C1 segment of cervical spinal cord (tissue), 14 donors: ENCODE measurements around the gene EPS8.

Source experiments
- DNase-seq, 14 donors: peaks; one replicate each; lab custom pipeline; 2025; lab: John Stamatoyannopoulos, UW

The EPS8 gene

DNA sequence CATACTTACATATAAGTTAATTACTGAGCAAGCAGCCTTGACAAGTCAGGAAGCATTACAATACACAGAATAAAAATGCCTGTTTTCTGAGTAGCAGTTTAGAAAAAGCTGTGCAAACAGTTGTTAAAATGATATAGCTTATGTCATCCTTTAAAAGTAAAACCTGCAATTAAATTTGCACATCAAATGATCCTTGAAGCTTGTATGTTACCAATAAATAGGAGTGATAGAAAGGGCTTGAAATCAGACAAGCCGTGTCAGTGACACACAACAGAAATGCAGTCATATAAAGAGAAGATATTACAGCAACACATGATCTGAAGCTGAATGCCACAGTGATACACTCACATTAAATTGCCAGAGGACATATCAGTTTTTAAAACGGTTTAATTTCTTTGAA is 70.0 kb downstream of the EPS8 start:
- DNase-seq: no peak

DNA sequence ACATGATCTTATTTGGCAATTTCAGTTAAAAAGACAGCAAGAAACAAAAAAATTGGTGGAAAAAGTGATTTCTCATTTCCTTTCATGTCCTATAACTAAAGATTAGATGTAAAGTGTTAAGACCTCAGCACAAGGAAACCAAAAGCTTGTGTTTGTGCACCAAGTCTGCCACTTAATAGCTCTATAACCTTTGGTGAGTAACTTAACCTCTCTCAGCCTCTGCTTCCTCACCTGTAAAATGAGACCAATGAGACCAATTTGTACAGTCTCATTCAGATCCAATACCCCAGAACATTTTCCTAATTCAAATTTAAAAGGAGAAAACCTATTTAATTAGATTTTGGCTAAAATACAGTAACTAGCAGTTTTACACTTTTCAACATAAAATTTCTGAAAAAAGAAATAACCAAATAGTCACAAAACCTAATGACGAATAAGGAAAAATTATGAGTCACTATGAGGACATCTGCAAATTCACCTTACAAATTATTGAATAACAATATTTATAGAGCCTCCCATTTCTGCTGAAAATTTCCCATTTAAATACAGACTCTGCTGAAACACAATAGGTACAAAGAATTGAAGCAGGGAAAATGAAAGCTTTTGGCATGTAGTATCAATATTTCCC is 71.1 kb downstream of the EPS8 start:
- DNase-seq: no peak

DNA sequence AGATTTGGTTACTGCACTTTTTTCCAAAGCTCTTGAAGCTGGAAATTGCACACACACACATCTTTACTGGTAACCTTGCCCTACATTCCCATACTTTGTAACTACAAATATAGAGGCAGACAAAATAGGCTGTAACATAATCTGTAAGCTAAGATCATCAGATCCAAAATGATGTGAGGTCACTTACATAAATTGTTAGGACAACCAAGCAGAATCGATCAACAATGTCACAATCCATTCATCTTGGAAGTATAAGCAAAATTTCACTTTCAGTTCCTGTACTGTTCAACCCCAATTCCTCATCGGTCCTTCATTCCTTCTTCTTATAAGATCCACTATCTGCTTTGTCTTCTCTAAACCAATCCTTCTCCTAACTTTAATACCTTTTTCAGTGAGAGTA is 72.6 kb downstream of the EPS8 start:
- DNase-seq: no peak

DNA sequence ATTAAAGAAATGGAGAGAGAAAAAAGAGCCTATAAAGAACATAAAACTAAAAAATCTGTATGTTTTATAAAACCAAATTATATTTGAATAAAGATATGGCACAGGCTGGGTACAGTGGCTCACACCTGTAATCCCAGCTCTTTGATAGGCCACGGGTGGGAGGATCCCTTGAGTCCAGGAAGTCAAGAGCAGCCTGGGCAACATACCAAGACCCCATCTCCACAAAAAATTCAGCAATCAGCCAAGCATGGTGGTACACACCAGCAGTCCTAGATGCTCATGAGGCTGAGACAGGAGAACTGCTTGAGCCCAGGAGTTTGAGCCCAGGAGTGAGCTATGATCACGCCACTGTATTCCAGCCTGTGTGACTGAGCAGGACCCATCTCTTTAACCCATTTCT is 74.9 kb downstream of the EPS8 start:
- no peak for DNase-seq

DNA sequence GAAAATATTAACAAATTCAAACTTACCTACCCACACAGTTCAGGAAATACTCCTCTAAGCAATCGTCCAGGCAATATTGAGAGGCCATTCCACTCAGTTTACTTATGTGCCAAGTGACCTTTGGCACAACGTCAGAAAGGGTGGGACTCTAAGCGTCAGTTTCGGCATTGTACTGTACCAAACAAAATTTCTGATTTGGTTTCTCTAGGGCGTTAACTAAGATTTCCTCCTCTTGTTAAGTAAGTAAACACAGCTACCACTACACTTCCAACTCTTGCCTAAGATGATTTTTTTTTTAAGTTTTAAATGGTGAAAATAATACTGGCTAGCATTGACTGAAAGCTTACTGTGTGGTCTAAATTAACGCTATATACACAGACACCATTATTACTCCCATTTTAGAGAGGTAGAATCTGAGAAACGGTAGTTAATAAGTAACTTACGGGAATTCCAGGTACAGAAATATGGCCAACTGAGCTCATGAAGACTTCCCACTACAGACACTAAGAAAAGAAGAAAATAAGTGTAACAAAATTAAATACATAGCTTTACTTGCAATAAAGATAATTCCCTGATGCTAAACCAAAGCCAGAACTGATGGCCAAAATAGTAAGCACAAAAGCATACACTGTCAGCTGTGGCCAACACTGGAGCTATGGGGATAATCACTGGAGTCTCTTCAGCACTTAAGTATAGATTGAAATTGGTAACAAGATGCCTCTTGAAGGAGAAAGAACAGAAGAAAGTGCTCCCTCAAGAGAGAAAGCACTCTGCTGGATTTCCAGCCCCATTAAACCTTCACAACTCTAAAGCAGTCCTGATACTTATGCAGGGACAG is 76.1 kb downstream of the EPS8 start:
- DNase-seq: no peak

DNA sequence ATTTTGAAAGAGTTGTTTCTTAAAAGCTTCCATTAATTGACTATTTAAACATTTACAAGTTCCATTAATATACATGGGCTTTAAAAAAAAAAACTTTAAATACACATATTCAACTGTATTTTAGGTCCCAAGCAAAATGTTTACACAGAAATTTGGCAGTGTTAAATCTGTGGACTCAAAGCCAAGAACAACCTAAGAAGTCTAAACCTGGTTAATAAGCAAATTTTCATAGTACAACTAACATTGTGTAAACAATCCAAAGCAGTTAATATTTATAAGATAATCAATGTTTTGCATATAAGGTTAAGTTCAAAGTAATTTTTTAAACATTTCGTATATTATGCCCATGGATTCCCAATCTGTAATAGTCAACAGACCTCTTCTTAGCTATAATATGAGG is 77.0 kb downstream of the EPS8 start:
- no peak for DNase-seq

DNA sequence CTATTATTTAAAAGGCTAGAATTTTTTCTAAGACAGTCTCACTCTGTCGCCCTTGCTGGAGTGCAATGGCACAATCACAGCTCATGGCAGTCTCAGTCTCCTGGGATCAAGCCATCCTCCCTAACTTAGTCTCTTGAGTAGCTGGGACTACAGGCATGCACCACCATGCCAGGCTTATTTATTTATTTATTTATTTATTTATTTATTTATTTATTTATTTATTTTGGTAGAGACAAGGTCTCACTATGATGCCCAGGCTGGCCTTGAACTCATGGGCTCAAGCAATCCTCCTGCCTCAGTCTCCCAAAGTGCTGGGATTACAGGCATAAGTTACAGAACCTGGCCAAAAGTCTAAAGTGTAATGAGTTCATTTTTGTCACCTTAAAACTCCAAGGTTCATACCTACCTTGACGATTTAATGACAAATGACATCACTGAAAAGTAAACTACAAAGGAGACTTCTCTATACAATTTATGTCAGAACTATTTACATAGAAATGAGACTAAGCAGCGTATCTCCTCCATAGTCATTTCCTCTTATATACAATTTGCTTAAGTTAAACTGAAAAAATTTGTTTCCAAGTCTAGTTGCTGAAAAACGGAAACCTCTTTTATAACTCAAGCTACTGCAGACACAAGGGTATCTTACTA is 78.2 kb downstream of the EPS8 start:
- no peak for DNase-seq

DNA sequence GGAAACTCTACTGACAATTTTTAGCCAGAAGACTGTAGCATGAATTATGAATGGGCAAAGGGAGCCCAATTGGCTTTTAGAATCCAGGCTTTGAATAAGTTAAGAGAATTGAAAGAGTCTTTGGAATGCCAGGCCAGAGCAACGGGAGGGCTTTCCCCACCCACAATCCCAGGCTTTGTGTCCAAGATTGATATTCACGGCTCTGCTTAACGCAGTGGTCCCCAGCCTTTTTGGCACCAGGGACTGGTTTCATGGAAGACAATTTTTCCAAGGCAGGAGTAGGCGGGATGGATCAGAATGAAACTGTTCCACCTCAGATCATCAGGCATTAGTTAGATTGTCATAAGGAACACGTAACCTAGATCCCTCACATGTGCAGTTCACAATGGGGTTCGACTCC is 79.6 kb downstream of the EPS8 start:
- DNase-seq: no peak

DNA sequence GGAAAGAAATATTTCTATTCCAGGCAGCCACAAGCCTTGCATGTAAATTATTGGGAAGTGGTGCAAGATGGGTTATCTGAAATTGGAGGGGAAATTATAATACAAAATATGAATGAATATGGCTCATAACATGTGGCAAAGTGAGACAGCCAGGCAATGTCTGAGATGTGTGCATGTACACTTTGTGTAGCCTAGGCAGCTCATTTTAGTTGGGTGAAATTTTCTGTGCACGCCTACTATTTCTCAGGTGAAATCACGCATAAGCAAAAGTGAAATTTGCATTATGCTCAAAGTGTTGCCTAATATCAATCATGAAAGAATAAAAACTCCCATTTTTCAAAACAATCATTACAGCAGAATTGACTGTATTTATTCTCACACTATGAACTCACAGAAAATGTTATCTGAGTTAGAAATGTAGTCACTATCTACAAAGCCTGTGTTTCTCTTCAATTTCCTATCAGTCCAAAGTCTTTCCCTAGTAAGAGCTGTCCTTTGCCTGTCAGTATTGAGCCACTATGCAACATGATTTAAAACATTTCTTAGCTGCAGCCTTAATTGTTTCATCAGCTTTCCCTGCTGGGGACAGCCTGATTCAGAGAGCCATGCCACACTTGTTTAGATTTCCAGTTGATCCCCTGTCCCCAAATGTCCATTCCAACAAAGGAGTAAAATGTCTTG is 80.7 kb downstream of the EPS8 start:
- no peak for DNase-seq

DNA sequence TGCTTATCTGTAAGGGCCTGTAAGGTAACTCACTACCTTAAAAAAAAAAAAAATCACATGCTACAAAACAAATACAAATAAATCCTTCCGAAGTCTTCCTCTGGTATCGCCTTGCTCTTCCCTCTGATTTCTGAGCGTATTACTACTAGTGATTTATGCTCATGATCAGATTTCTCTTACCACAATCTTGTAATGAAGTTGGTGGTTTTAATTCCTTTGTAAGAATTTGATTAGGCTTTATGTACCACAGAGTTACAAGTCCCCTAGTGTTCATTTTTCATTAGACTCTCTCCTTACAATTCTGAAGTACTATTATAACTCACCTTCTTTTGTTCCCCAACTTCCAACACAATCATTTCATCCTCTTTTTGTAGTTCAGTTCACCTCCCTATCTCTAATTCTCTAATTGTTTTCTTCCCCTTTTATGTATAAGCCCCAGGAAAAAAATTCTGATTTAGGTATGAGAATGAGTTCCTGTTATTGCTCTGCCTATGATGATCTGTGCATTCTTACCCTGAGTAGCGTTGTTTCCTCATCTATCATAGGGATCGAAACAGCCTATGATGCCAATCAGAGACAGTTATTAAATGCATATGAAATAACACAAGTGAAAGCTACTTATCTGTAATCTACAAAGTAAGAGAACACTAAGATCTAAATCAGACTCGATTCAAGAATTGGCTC is 81.5 kb downstream of the EPS8 start:
- DNase-seq: no peak

DNA sequence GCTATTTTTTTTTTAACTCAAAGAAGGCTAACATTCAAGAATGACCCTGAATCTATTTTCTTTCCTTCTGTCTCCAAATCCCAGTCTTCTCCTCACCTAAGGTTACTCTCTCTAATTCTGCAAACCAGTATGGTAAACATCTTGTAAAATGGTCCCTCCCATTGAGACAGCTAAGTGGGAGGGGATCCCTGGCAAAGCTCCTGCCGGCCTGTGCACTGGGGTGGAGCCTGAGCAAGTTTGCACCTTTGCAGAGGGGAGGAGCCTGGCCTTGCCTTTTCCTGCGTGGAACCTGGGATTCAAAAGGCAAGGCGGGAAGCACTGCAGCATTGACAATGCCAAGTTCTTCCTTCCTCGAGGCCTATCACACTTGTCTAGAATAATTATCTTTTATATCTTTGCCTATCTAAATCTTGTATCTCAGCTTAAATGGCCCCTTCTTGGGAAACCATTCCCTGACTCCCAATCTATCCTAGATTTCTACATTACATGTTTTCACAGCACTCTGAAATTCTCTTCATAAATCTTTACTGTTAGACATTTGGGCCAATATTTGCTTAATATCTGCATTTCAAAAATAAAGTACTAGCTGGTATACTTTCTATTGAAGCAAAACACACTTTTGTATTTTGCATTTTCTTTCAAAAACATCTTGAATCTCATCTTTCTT is 83.0 kb downstream of the EPS8 start:
- DNase-seq: no peak

DNA sequence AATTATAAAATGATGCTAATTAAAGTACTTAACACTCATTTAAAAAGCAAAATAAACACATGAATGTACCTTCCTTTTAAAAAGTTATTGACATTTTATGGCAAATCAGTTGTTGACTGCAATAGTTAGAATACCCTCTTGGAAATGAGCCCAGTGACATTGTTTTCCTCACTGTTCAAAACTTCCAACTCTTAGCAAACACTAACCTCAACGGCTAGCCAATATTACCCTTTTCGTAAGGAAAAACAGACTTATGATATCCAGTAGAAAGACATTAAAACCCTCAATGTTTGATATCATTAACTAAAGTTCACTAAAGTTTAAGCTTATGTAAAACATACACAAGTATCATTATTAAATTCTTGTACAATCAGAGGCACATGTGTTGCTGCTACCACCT is 83.6 kb downstream of the EPS8 start:
- no peak for DNase-seq

DNA sequence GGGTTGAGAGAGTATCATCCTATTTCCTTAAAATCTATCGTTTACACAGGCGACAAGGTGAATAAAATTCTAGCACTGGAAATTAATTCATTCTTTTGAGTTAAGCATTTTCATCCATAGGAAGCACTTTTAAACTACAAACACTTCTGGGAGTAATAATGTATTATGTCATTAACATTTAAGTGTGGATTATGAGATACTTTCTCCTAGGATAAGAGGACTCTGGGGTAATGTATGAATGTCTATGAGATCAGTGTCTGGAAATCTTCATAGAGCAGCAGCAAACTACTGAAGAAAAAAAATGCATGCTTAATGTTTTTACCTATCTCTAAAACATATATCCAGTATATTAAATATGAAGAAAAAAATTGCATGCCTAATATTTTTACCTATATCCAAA is 86.9 kb downstream of the EPS8 start:
- no peak for DNase-seq

DNA sequence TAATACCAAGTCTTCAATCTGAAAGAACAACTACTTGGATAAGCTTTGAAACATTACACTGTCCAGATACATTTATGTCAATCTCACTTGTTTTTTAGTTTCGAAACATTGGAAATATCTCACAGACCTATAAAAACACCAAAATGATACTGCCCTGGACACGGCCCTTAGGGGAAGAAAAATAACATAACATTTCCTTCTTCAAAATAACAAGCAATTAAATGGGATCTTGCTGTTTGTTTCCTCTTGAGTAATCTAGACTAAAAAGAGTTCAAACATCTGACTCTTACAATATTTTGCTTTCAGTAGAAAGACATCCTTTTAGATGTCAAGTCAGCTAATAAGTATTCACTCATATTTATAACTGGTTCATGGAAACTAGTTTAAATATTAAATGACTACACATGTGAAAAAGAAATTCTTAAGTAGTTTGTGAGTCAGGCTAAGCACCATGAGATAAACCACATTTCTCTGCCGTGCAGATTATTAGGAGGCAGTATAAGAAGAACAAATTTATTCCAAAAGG is 87.5 kb downstream of the EPS8 start:
- no peak for DNase-seq

DNA sequence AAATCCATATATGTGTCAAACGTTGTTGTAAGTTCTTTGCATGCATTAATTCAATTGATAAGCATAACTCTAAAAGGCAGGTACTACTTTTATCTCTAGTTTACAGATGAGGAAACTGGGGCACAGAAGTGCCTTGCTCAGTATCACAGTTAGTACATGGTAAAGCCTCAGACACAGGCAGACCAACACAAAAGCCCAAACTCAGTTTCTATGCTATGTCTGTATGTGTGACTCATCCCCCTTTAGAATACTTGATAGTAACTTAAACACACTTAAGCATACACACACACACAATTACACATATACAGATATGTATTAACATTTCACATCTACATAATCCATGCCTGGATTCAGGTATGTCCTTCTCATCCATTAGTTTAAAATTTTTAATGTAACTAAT is 88.0 kb downstream of the EPS8 start:
- no peak for DNase-seq

DNA sequence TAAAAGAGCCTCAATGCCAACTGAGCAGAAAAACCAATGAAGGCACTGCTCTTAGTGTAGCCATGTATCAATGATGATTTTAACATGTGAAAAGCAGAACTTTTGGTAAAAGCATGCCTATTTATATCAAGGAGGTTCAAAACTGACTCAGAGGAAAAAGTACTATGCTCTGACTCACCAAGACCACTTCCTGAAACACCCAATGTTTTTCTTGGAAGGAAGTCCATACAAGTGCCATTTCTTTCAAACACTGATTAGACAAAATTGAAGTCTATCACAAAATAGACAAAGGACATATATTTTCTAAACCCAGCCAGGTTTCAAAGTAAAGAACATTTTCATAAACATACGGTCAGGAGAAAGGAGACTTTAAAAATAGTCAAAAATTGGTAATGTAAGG is 88.6 kb downstream of the EPS8 start:
- no peak for DNase-seq

DNA sequence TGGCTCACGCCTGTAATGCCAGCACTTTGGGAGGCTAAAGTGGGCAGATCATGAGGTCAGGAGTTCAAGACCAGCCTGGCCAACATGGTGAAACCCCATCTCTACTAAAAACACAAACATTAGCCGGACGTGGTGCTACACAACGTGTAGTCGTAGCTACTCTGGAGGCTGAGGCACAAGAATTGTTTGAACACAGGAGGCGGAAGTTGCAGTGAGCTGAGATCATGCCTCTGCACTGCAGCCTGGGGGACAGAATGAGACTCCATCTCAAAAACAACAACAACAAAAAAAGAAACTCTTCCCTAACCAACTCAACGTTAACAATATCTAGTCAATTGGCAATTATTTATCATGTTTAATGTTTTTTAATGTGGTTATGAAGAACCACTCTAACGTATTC is 89.3 kb downstream of the EPS8 start:
- no peak for DNase-seq

DNA sequence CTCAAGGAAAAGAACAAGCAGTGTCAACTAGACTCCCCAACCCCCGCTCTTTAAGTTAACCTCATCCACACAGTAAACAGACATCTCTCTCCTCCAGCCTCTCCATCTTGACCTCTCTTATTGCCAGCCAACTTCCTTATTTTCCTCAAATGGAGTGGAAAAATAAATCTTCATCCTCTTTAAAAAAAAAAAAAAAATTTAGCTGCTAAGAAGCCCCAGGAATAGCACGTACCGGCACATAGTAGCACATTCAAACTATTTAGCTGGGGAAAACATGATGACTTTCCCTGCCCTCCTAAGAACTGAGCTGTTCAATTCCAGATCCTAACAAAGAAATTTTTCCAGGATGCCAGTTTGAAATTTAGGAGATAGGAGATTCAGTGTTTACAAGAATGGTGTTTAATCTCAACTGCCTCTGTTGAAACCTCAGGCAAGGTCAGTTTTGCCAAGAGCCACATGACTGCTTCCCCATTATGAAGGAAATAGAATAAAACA is 90.8 kb downstream of the EPS8 start:
- no peak for DNase-seq

DNA sequence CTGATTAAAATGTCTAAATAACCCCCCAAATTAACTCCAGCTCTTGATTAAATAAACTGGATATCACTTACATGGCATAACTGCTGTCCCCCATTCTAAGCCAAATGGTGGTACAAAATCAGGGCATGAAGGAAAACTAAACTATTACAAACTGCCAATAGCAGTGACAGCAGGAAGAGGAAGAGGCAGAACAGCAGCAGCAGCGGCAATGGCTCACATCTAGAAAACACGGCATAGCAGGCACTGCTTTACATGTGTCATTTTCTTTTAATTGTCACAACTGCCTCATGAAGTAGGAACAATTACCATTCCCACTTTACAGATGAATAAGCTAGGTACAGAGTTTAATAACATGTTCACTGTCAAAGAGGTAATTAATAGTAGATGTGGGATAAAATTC is 92.0 kb downstream of the EPS8 start:
- DNase-seq: no peak

DNA sequence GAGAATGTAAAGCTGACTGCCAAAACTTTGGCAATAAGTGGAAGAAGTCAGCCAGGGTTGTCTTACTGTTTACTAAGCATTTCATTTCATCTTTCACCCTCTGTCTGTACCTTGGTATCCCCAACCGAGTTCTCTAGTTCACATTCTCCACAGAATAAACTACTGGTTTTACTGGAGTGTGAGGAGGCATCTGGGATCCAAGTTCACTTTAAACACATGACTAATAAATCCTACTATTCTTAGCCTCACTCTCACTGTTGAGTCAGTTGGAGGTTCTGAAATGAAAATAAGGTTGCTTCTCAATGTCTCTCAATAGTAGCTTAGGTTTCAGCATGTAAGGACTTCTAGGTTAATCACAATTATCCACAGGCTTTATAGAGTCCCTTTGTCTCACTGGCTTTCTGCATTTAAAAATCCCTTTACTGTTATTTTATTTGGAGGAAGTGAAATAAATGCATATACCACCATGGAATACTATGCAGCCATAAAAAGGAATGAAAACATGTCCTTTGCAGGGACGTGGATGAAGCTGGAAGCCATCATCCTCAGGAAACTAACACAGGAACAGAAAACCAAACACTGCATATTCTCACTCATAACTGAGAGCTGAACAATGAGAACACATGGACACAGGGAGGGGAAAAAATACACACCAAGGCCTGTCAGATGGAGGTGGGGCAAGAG is 95.8 kb downstream of the EPS8 start:
- DNase-seq: no peak
